ENCODE results near the gene TDRD9.

Gene TDRD9, protein sequence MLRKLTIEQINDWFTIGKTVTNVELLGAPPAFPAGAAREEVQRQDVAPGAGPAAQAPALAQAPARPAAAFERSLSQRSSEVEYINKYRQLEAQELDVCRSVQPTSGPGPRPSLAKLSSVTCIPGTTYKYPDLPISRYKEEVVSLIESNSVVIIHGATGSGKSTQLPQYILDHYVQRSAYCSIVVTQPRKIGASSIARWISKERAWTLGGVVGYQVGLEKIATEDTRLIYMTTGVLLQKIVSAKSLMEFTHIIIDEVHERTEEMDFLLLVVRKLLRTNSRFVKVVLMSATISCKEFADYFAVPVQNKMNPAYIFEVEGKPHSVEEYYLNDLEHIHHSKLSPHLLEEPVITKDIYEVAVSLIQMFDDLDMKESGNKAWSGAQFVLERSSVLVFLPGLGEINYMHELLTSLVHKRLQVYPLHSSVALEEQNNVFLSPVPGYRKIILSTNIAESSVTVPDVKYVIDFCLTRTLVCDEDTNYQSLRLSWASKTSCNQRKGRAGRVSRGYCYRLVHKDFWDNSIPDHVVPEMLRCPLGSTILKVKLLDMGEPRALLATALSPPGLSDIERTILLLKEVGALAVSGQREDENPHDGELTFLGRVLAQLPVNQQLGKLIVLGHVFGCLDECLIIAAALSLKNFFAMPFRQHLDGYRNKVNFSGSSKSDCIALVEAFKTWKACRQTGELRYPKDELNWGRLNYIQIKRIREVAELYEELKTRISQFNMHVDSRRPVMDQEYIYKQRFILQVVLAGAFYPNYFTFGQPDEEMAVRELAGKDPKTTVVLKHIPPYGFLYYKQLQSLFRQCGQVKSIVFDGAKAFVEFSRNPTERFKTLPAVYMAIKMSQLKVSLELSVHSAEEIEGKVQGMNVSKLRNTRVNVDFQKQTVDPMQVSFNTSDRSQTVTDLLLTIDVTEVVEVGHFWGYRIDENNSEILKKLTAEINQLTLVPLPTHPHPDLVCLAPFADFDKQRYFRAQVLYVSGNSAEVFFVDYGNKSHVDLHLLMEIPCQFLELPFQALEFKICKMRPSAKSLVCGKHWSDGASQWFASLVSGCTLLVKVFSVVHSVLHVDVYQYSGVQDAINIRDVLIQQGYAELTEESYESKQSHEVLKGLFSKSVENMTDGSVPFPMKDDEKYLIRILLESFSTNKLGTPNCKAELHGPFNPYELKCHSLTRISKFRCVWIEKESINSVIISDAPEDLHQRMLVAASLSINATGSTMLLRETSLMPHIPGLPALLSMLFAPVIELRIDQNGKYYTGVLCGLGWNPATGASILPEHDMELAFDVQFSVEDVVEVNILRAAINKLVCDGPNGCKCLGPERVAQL (N-terminal part only)
- total RNA-seq = 0.90 to 5.3 (median 1.6) reads per million in 9 experiments

DNA sequence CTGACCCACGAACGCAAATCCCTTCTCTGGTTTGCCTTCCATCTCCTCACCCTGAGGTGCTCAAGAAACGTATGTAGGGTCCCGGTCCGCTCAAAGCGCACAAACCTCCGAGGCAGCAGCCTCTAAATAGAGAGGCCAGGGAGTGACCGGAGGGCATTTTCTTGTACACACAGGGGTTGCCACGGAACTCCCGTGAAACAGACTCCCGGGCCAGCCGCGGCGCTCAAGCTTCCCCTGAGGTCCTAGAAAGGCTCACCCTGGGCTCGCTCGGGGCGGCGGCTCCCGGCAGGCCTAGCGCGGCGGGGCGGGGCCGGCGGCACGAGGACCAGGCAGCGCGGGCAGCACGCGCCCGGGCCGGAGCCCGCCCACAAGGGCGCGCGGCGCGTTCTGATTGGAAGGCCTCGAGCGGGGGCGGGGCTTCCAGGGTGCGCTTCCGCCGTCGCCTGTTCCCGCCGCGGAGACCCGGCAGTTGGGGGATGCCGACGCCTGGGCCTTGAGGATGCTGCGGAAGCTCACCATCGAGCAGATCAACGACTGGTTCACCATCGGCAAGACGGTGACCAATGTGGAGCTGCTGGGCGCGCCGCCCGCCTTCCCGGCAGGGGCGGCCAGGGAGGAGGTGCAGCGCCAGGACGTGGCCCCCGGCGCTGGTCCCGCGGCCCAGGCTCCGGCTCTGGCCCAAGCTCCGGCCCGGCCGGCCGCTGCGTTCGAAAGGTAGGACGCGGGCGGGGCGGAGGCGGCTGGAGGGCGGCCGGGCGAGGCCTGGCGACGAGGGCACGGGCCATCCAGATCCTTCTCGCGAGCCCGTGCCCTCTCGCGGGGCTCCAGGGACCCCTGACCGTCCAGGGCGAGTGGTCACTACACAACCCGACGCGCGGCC, at the start of gene TDRD9:
TSS of gene TDRD9 (plus strand) at position 446 of the 880 bp plus-strand sequence. CDS start at position 500, 54 bp downstream.
- ATAC-seq (replicated peaks) (peak; percentile 22), DNase-seq (no peak)
- H3K27me3 Mint-ChIP-seq = peaks cover 6 to 7% of the 10 kb centered on the region in 2 donors
- no peak within 1 kb of the TSS for H3K27ac Mint-ChIP-seq
- H3K9me3 Mint-ChIP-seq = no peaks in the 10 kb centered on the region
- no peaks in the 10 kb centered on the region for H3K36me3 Mint-ChIP-seq (ENCODE audit: insufficient read depth)
- H3K4me3 Mint-ChIP-seq = no peak within 1 kb of the TSS
- no peaks in the 10 kb centered on the region for H3K4me1 Mint-ChIP-seq (ENCODE audit: low read depth in 2 of 2)

DNA sequence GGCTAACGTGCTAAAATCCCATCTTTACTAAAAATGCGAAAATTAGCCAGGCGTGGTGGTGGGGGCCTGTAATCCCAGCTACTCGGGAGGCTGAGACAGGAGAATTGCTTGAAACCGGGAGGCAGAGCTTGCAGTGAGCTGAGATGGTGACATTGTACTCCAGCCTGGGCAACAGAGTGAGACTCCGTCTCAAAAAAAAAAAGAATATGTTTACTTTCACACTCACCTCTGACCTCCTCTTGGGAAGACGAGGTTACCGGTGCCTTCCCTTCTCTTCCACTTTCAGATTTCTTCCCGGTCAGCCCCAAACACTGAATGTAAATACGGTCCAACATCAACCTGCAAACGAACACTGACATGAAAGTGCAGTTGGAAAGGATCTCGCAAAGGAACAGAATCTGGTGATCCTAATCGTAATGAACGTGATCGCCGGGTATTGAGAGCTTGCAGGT, 49.1 kb upstream of the TDRD9 start:
- no peak overlapping the region for H3K27ac Mint-ChIP-seq
- H3K4me1 Mint-ChIP-seq (ENCODE audit: low read depth in 2 of 2) = peaks cover 5 to 20% of the 10 kb centered on the region in 2 donors
- no peaks in the 10 kb centered on the region for H3K9me3 Mint-ChIP-seq
- DNase-seq (no peak), ATAC-seq (replicated peaks) (no peak)
- peaks cover 2% of the 10 kb centered on the region for H3K36me3 Mint-ChIP-seq (ENCODE audit: insufficient read depth)
- H3K4me3 Mint-ChIP-seq = peak overlapping the region; percentile 18 to 48
- peaks cover 7 to 12% of the 10 kb centered on the region in 2 donors for H3K27me3 Mint-ChIP-seq

DNA sequence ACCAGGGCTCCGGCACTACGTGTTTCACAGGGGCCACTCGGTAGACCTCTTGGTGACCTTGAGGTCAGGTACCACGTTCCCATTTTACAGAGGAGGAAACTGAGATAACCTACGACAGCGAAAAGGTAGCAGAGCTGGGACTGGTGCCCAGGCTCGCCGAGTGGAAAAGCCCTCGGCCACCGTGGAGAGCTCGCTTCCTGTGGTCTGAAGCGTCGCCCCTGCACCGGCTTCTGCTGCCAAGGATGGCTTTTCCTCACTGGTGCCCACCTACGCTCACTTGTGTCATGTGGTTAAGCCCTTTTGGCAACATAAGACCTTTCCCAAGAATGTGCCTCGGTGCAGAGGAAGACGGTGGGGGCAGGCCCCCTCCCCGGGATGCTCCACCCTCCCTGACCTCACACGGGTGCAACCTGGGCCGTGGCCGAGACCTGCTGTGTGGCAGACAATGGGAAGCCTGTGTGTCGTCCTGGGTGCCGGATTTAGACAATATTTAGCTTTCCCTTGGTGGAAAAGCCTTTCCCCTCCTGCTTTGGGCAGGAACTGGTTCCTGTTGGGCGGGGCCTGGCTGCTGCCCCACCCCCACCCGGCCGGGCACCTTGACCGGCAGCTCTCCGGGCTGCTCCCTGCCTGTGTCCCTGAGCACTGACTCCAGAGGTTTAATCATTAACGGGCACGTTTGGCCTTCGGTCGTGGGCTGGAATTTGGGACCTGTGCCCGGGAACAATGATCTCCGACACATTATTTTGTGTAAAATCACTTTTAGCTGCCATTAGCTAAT, 48.5 kb upstream of the TDRD9 start:
- Mint-ChIP-seq H3K36me3 (ENCODE audit: insufficient read depth) (no peaks in the 10 kb centered on the region), H3K9me3 (no peaks in the 10 kb centered on the region), H3K4me1 (ENCODE audit: low read depth in 2 of 2) (peaks cover 5 to 21% of the 10 kb centered on the region in 2 donors), H3K27ac (no peak overlapping the region), H3K27me3 (peaks cover 7 to 12% of the 10 kb centered on the region in 2 donors), H3K4me3 (peak overlapping the region; percentile 18 to 61)
- DNase-seq (no peak), ATAC-seq (replicated peaks) (no peak)

DNA sequence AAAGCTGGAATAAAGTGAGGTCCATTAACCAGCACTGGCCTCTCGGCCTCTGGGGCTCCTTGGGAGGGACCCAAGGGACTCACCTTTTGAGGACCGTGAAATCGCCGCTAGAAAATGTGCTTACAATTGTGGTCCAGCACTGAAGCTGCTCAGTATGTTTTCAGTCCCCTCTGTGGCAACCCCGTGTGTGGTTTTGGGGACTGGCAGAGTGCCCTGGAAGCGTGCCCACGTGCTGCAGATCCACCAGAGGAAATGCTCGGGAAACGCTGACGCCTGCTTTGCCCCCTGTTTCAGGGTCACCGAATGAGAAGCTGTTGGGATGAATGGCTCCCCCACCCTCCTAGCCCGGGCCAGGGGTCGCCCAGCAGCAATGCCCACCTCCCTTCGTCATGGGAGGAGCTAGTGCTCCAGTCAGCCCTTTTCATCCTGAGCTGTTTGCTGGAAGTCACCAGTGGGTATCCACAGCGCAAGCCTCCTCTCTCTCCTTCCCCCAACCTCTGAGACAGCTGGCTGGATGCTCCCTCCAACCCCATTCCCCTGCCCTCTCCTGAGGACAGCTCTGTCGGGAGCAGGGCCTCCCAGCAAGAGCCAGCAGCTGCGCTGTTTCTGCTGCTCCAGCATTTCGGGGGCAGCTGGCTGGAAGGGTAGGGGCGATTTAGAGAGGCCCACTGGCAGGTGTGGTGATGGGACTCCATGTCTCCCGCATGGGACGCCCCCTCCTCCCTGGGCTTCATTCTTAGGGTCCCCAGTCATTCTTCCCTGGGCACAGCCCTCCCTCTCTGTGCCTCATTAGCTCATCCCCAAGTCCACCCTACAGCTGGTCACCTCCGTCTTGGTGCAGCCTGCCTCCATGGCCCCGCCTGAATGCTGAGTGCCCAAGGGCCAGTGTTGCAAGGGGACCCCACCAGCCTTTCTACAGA, 47.6 kb upstream of the TDRD9 start:
- ATAC-seq (replicated peaks) (peak; percentile 80), DNase-seq (peak in 2 of 3 experiments; percentile 21)
- Mint-ChIP-seq H3K36me3 (ENCODE audit: insufficient read depth) (no peaks in the 10 kb centered on the region), H3K27me3 (peaks cover 7 to 12% of the 10 kb centered on the region in 2 donors), H3K4me1 (ENCODE audit: low read depth in 2 of 2) (peaks cover 5 to 16% of the 10 kb centered on the region in 2 donors), H3K9me3 (no peaks in the 10 kb centered on the region), H3K27ac (peak overlapping the region in 1 of 2 donors; percentile 49), H3K4me3 (peak overlapping the region in 1 of 2 donors; percentile 61)

DNA sequence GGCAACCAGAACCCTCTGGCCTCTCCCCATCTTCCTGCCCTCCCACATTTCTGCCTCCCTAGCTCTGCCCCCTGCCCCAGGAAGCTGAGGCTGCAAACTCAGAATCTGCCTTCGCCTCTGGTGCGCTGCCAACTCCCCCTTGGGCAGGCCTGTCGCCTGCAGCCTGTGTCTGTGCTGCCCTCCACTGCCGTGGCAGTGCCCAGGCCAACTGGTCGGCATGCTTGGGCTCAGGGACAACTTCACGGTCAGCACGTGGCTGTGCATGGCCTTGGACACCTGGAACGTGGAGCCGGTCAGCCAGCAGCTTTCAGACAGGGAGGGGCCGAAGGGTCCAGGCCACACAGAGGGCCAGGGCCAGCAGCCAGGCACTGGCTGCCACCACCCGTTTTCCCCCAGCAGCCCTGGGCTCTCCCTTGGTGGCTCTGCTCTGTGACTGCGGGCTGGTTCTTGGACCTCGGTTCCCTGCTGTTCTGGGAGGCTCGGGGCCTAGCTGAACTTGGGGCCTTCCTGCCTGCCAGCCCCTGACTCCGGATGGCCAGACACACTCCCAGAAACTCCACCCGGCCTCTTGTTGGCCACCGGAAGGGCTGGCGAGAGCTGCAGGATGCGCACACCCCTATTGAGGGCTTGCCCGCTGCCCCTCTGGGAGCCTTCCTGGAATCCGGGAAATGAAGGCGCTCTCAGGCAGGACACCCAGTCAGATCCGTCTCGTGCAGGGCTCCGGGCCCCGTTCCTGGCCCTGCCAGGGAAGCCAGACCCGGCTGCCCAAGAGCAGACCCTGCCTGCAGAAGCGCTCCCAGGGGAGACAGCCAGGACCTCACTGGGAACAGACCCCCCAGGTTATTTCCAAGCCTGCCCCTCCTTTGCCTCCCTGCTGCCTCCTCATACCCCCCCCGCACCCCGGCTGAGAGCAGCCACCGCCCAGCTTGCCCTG, 46.7 kb upstream of the TDRD9 start:
- peak overlapping the region; percentile 14 to 61 for H3K4me3 Mint-ChIP-seq

DNA sequence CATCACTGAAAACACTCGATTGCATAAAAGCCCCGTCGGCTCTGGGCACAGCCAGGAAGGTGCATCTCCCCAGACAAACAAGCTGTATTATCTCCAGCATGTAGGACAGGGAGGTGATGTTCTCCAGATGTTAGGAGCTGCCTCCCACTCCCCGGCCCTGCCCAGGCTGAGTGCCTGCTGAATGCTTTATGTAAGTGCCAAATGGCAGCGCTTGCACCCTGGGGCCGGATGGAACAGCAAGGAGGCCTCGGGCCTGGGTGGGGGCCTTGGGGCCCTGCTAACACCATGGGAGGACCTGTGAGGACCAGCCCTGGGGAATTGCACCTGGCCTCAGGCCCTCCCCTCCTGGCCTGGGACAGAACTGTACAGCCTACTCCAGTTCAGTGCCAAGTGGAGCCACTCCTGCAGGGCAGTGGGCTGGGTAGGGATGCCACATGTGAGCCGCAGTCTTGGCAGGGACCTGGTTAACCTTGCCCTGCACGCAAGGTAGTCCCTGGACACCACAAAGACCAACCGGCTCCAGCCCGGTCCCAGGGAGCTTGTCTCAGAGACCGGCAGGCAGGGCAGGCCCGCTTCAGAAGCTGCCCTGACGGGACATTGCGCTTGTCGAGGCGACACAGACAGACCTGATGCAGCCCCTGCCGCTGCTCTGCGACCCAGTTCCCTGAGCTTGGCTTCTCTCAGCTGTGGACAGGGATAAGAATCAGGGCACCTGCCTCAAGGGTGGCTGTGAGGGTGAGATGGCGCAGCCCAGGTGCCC, 45.6 kb upstream of the TDRD9 start:
- no peak overlapping the region for H3K4me3 Mint-ChIP-seq
- H3K27me3 Mint-ChIP-seq = peaks cover 7 to 12% of the 10 kb centered on the region in 2 donors
- DNase-seq = no peak
- peaks cover 5 to 16% of the 10 kb centered on the region in 2 donors for H3K4me1 Mint-ChIP-seq (ENCODE audit: low read depth in 2 of 2)
- no peaks in the 10 kb centered on the region for H3K9me3 Mint-ChIP-seq
- H3K27ac Mint-ChIP-seq = no peak overlapping the region
- H3K36me3 Mint-ChIP-seq (ENCODE audit: insufficient read depth) = no peaks in the 10 kb centered on the region
- no peak for ATAC-seq (replicated peaks)

More for the DNA sequence above, 46.7 kb upstream of the TDRD9 start:
- Mint-ChIP-seq H3K27me3 (peaks cover 7 to 12% of the 10 kb centered on the region in 2 donors), H3K4me1 (ENCODE audit: low read depth in 2 of 2) (peaks cover 5 to 16% of the 10 kb centered on the region in 2 donors), H3K36me3 (ENCODE audit: insufficient read depth) (no peaks in the 10 kb centered on the region), H3K27ac (peak overlapping the region in 1 of 2 donors; percentile 49), H3K9me3 (no peaks in the 10 kb centered on the region)
- ATAC-seq (replicated peaks) (no peak), DNase-seq (no peak)

DNA sequence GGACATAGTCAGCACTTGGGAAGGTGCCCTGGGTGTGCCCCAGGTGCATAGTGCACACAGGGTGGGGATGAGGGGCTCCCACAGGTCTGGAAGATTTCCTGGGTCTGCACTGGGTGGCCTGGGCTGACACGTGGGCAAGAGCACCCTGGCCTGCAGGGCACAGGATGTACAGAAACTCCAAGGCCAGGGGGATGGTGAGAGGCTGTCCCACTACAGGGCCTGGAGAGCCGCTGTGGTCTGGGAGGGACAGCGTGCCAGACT, 45.1 kb upstream of the TDRD9 start:
- Mint-ChIP-seq H3K36me3 (ENCODE audit: insufficient read depth) (no peaks in the 10 kb centered on the region), H3K9me3 (no peaks in the 10 kb centered on the region), H3K27ac (no peak overlapping the region), H3K4me3 (no peak overlapping the region), H3K27me3 (peaks cover 7 to 12% of the 10 kb centered on the region in 2 donors), H3K4me1 (ENCODE audit: low read depth in 2 of 2) (peaks cover 5 to 16% of the 10 kb centered on the region in 2 donors)
- ATAC-seq (replicated peaks) = no peak
- no peak for DNase-seq

DNA sequence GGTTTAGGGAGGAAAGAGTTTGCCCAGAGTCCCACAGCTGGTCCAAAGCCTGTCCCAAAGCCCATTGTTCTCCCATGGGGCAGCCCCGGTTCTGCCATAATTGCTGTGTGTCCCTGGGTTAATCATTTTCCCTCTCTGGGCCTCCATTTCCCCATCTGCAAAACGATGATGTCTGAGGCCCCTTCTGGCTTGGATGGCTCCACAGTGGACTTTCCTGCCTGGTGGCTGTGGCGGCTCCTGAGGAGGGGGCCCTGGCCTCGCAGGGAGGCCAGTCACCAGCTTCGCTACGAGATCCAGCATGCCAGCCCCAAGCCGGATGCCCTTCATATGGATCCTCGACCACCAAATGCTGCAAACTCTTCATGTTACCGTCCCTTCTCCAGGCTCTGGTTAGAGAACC, 43.4 kb upstream of the TDRD9 start:
- H3K4me1 Mint-ChIP-seq (ENCODE audit: low read depth in 2 of 2) = peaks cover 5 to 14% of the 10 kb centered on the region in 2 donors
- peaks cover 7 to 12% of the 10 kb centered on the region in 2 donors for H3K27me3 Mint-ChIP-seq
- H3K4me3 Mint-ChIP-seq = no peak overlapping the region
- DNase-seq (no peak), ATAC-seq (replicated peaks) (no peak)
- H3K9me3 Mint-ChIP-seq = no peaks in the 10 kb centered on the region
- H3K36me3 Mint-ChIP-seq (ENCODE audit: insufficient read depth) = no peaks in the 10 kb centered on the region
- H3K27ac Mint-ChIP-seq = peak overlapping the region in 1 of 2 donors; percentile 15

DNA sequence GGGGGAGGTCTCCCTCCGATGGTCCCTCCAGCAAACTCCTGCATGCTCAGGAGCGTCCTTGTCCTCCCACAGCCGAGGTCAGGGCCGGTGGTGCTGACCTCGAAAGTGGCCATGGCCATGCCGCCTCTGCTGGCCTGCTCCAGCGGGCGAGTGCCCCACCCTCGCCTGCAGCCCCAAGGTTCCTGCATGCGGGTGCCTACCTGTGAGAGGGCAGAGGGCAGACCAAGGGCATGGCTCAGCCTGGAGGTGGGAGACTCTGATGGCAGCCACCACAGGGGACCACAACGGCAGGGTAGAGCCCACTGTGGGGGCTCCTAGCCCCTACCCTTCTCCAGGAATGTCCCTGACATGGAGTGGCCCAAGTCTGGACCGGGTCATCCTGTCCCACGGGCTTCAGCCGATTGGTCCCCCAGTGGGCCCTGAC, 42.7 kb upstream of the TDRD9 start:
- Mint-ChIP-seq H3K9me3 (no peaks in the 10 kb centered on the region), H3K27me3 (peaks cover 7 to 12% of the 10 kb centered on the region in 2 donors), H3K36me3 (ENCODE audit: insufficient read depth) (no peaks in the 10 kb centered on the region), H3K27ac (no peak overlapping the region), H3K4me3 (no peak overlapping the region), H3K4me1 (ENCODE audit: low read depth in 2 of 2) (peaks cover under 1 to 9% of the 10 kb centered on the region in 2 donors)
- no peak for ATAC-seq (replicated peaks)
- DNase-seq = no peak
